ENCODE measurements around the gene SRSF1.

SRSF1 gene

DNA sequence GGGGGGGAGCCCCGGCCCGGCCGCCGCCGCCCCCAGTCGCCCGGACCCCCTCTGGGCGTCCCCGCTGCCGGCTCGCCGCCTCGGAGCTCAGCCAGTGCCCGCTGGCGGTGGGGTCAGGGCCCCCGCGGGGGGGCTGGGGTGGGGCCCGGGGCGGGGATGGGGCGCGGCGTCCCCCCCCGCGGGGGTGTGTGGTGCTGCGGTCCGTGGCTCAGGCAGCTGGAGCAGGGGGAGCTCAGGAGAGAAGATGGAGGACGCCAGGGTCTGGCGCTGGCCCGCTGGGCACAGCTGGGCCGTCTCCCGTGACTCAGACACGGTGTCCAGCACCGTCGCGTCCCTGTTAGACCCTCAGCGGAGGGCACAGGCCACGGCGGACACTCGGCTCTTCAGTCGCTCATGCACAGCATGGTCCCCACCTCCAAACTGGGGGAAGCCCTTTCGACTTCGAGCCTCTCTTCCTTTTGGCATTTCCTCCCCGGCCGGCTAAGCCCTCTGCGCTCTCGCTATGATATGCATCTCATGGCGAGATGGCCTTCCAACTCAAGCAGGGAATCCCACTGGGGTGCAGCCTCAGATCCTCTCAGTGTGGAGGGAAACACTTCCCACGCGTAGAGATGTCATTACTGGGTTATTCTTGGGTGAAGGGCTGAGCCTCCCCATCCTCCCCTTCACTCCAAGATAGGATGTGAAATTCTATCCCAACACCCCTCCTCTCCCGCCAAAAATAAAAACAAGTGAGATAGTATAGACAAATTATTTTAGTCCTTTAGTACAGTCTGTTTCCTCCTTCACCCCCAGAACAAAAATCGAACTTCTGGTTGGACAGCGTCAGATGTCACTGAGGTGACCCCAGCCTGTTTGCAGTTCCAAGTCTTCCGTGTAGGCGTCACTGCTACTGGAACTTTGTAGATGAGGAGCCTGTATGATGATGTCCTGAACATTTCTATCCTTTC lies 18.5 kb downstream of the SRSF1 start:
- no peak for DNase-seq (ENCODE audit: low read depth, low spot score)
- H3K36me3 ChIP-seq (ENCODE audit: insufficient read depth, low read length) = peaks cover 15% of the 10 kb centered on the region
- TF ChIP-seq FOXP2 (optimal IDR thresholded peaks at IDR 0.05; ENCODE audit: control extremely low read depth, extremely low read length, insufficient read depth) (no peak), EZH2 (IDR thresholded peaks at IDR 0.05) (no peak), POLR2AphosphoS5 (IDR thresholded peaks at IDR 0.05; ENCODE audit: borderline replicate concordance, low read depth, low read length) (peak; percentile 76)

DNA sequence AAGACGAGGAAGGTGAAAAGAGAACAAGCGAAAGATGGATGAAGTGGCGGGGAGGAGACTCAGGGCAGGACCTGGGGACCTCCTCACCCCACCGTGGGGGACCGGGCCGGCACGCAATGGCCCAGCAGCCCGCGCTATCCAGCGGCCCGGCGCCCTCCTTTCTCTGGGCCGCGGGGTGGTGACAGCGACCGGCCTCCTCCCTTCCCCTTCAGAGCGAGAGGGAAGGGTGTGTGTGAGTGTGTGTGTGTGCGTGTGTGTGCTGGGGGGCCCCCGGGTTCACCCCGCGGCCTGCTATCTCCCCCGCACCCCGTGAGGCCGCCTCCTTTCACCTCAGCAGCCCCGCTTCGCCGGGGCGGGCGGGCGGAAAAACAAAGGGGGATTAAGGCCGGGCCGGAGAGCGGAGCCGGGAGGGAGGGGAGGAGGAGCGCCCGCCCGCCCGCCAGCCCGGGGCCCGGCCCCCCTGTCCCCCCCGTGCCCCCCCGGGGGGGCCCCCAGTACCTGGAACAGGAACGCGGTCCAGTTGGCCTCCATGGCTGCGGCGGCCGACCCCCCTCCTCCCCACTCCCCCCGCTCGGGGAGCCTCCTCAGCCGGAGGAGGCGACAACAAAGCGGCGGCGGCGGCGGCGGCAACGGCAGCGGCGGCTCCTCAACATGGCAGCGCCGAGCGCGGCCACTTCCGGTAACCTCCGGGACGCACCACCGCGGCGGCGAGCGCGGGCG lies 19.3 kb downstream of the SRSF1 start, which contains the start of gene VEZF1:
TSS of gene VEZF1 (minus strand) at position 674 of the 720 bp plus-strand sequence. CDS start at position 531, 143 bp downstream.
- Histone ChIP-seq H3K9ac (ENCODE audit: insufficient read length) (peak within 1 kb of the TSS; percentile 87), H3K36me3 (ENCODE audit: insufficient read depth, low read length) (peaks cover 23% of the 10 kb centered on the region), H3K27ac (peak within 1 kb of the TSS; percentile 78), H3K9me3 (ENCODE audit: low read depth, low read length) (no peaks in the 10 kb centered on the region), H3K4me3 (peak within 1 kb of the TSS; percentile 82)
- no peak for TF ChIP-seq FOXP2 (optimal IDR thresholded peaks at IDR 0.05; ENCODE audit: control extremely low read depth, extremely low read length, insufficient read depth)
- TF ChIP-seq POLR2AphosphoS5 (IDR thresholded peaks at IDR 0.05; ENCODE audit: borderline replicate concordance, low read depth, low read length) = peak; percentile 27; the same call in 1 of the 2 replicates
- no peak for TF ChIP-seq EZH2 (IDR thresholded peaks at IDR 0.05)
- DNase-seq (ENCODE audit: low read depth, low spot score) = no peak

More for the DNA sequence above, 18.5 kb downstream of the SRSF1 start:
- Histone ChIP-seq H3K27ac (peak overlapping the region; percentile 78), H3K9me3 (ENCODE audit: low read depth, low read length) (no peaks in the 10 kb centered on the region), H3K4me3 (peak overlapping the region; percentile 82), H3K9ac (ENCODE audit: insufficient read length) (peak overlapping the region; percentile 37)

DNA sequence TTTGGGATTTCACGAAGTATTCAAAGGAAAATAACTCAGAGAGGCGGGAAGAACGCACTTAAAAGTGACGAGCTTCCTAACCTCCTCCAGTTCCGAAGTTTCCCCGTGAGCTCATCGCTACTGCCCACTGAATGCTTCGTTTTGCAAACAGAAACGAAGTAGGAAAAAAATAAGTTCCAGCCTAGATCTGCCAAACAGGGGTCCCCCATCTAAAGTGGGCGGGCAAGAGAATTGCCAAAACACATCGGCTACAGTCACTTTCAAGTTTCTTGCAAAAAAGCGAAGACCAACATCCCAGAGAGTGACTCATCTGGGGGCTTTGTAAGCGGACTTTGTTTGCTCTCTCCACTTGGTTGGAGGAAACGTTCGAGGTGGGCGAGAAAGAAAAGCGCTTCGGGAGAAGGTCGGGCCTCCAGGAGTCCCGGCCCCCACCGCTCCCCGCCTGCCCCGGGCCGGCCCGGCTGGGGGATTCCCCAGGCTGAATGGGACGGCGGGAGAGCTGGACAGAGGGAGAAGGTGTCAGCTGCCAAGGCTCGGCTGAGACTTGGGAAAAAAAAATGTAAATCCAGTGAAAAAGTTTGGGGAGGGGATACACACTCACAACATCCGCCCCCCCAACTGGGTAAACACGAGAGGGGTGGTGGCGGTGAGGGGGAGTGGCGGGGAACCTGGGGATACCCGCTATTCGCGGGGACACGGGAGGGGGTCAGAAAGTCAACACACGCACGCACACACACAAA lies 20.0 kb downstream of the SRSF1 start:
- Histone ChIP-seq H3K9ac (ENCODE audit: insufficient read length) (peak overlapping the region; percentile 87), H3K36me3 (ENCODE audit: insufficient read depth, low read length) (peaks cover 31% of the 10 kb centered on the region), H3K27ac (peak overlapping the region; percentile 78), H3K4me3 (peak overlapping the region; percentile 82), H3K9me3 (ENCODE audit: low read depth, low read length) (no peaks in the 10 kb centered on the region)
- DNase-seq (ENCODE audit: low read depth, low spot score) = no peak
- TF ChIP-seq EZH2 (IDR thresholded peaks at IDR 0.05) (no peak), POLR2AphosphoS5 (IDR thresholded peaks at IDR 0.05; ENCODE audit: borderline replicate concordance, low read depth, low read length) (no peak), FOXP2 (optimal IDR thresholded peaks at IDR 0.05; ENCODE audit: control extremely low read depth, extremely low read length, insufficient read depth) (no peak)

DNA sequence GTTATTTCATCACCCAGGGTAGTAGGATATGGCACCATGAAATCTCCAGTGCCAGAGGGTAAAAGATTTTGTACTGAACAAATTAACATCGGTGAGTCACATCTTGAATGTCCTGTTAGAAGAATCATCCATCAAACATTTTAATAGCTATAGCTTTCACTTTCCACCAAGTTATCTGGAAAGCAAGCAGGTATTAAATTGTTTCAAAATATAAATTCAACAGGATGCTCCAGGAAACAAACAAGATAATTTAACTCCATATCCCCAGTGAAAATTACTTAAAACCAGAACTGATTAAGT lies 21.4 kb downstream of the SRSF1 start:
- H3K36me3 ChIP-seq (ENCODE audit: insufficient read depth, low read length) = peaks cover 44% of the 10 kb centered on the region
- DNase-seq (ENCODE audit: low read depth, low spot score) = no peak

DNA sequence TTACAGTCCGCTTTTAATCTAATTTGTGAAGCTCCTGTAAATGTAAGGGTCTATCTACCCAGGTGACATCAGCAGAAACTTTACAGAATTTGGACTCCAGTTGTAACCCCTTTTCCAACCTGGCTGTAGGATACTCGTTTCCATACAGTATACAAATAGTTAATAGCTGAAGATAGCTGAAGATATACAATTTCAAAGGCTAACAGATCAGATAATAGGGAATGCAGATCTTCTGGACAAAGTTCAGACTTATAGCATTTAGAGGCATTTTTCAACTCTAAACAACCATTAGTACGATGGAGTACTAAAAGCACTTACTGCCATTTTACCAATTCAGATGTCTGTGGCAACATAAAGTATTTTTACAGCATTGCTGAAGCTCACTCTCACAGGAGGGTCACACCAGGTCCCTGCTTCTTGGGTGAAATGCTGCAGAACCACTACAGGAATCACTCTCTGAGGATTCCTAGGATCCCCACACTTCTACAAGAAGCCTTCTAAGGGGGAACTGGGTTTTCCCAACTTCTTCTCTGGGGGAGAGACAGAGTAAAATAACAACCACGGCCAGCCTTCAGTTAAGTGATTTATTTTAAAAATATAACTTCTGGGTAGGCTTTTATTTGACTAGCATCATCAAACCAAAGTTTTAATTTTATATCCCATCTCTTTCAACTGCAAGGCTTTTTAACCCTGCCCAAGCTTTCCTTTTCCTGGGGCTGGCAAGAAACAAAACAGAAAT lies 21.9 kb downstream of the SRSF1 start:
- Histone ChIP-seq H3K27ac (peak overlapping the region; percentile 78), H3K36me3 (ENCODE audit: insufficient read depth, low read length) (peaks cover 50% of the 10 kb centered on the region), H3K9ac (ENCODE audit: insufficient read length) (peak overlapping the region; percentile 87), H3K9me3 (ENCODE audit: low read depth, low read length) (no peaks in the 10 kb centered on the region), H3K4me3 (peak overlapping the region; percentile 82)
- DNase-seq (ENCODE audit: low read depth, low spot score) = no peak
- TF ChIP-seq EZH2 (IDR thresholded peaks at IDR 0.05) = no peak
- TF ChIP-seq FOXP2 (optimal IDR thresholded peaks at IDR 0.05; ENCODE audit: control extremely low read depth, extremely low read length, insufficient read depth) = no peak

More for the DNA sequence above, 21.4 kb downstream of the SRSF1 start:
- Histone ChIP-seq H3K9me3 (ENCODE audit: low read depth, low read length) (no peaks in the 10 kb centered on the region), H3K9ac (ENCODE audit: insufficient read length) (peak overlapping the region; percentile 87), H3K27ac (peak overlapping the region; percentile 78), H3K4me3 (peak overlapping the region; percentile 82)
- no peak for TF ChIP-seq POLR2AphosphoS5 (IDR thresholded peaks at IDR 0.05; ENCODE audit: borderline replicate concordance, low read depth, low read length)
- TF ChIP-seq FOXP2 (optimal IDR thresholded peaks at IDR 0.05; ENCODE audit: control extremely low read depth, extremely low read length, insufficient read depth) = no peak
- no peak for TF ChIP-seq EZH2 (IDR thresholded peaks at IDR 0.05)

DNA sequence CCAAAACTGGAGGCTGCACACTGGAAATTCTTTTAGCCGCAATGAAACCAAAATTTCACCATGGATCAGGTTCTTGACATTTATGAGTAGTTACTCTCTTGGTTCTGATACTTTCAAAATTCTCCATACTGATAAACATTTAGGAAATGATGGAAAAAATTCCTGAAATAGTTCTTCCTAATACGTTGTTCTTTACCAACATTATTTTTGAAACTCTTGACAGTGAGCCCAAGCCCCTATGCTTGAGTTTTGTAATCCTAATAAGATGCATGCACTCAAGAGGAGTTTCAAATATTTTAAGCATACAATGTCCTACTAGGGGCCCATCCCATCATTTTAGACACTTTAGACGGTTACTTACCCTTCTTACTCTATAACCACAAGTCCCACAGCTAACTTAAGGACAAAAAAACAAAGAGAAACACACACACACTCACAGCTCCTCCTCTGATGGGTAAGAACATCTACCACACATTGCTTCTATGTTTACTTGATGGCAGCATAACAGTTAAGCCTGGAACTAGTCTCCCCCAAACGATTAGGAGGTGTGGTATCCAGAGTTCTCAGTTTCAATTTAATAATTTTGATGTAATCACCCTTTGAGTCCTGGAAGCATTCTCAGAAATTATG lies 22.7 kb downstream of the SRSF1 start:
- Histone ChIP-seq H3K4me3 (peak overlapping the region; percentile 82), H3K9ac (ENCODE audit: insufficient read length) (peak overlapping the region; percentile 87), H3K27ac (peak overlapping the region; percentile 78), H3K36me3 (ENCODE audit: insufficient read depth, low read length) (peaks cover 57% of the 10 kb centered on the region), H3K9me3 (ENCODE audit: low read depth, low read length) (no peaks in the 10 kb centered on the region)
- TF ChIP-seq FOXP2 (optimal IDR thresholded peaks at IDR 0.05; ENCODE audit: control extremely low read depth, extremely low read length, insufficient read depth) (no peak), EZH2 (IDR thresholded peaks at IDR 0.05) (no peak), POLR2AphosphoS5 (IDR thresholded peaks at IDR 0.05; ENCODE audit: borderline replicate concordance, low read depth, low read length) (no peak)
- DNase-seq (ENCODE audit: low read depth, low spot score) = no peak

DNA sequence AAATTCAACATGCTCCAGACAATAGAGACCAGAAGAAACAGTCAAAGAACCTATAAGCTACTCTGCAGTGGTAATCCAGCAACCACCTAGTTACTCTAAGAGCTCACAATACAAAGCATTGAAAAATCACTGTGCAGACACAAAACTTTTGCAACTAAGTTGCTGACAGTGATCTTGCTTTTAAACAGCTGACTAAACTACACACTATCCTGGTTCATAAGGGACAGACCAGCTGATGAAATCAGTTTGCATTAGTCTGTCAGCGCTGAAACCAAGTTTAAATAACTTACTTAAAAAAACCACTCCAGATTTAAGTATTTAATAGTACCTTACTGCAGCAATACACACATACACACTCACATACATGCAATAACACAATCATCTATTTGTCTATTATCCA lies 23.6 kb downstream of the SRSF1 start:
- Histone ChIP-seq H3K9me3 (ENCODE audit: low read depth, low read length) (no peaks in the 10 kb centered on the region), H3K27ac (no peak overlapping the region), H3K36me3 (ENCODE audit: insufficient read depth, low read length) (peaks cover 66% of the 10 kb centered on the region), H3K4me3 (no peak overlapping the region), H3K9ac (ENCODE audit: insufficient read length) (no peak overlapping the region)
- DNase-seq (ENCODE audit: low read depth, low spot score) = no peak
- TF ChIP-seq POLR2AphosphoS5 (IDR thresholded peaks at IDR 0.05; ENCODE audit: borderline replicate concordance, low read depth, low read length) = no peak
- no peak for TF ChIP-seq EZH2 (IDR thresholded peaks at IDR 0.05)
- TF ChIP-seq FOXP2 (optimal IDR thresholded peaks at IDR 0.05; ENCODE audit: control extremely low read depth, extremely low read length, insufficient read depth) = no peak

Measured in SK-N-MC (cell line).